SK-N-SH treated with all-trans-retinoic acid at 6 μM for 48 hours (cell line): ENCODE results near the gene ANKS1A.

ENCODE experiments used
- ESRRG ChIP-seq: fragments of 250-450 bp; sonication (Bioruptor Pico); IDR thresholded peaks from 2 replicates; pipeline ENCODE4 v1.6.1; 2021; ENCODE audit warnings: mild to moderate bottlenecking
- TSHZ2 ChIP-seq: fragments of 250-450 bp; sonication (Bioruptor Pico); IDR thresholded peaks from 2 replicates; pipeline ENCODE4 v1.5.0; 2020; ENCODE audit warnings: mild to moderate bottlenecking, moderate library complexity

DNA sequence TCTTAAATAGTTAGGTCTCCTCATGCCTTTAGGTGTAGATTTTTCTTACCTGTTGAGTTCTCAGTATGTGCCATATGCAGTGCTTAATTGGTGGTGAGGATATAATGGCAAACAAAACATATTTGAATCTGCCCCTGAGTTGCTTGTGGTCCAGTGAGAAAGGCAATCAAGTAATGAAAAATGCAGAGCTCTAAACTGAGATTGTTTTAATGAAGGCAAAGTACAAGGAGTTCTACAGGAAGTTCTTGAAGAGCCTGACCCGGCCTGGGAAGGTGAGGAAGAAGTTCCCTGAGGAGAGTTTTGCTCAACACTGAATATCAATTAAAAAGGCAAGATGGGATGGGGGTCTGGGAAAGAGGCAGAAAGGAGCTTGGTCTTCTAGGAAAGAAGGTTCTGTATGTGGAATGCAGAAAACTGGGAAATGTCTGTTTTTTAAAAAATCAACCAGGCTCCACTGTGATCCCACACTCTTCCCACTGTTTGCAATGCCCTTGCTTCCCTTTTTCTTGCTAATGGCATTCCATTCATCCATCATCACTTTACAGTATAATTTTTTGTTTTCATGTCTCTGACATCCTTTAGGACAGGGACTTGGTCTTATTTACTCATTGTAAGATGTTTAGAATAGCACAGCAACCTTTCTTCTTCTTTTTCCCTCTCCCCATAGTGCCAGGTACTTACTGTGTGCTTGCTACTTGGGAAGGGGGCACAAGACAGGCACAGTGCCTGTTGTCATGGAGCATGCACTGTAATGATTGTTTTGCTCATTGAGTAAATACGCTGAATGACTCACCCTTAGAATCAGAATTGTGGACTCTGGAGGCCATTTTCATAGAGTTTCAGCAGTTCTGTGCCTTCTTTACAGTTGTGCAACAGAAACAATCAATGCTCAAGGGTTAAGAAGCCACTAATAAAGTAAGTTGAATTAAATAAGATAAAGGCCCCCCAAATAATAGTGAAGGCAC, 64.3 kb downstream of the ANKS1A start:
- TF ChIP-seq TSHZ2 (CRISPR knock-in tag) (no peak), ESRRG (CRISPR knock-in tag) (no peak)
